ENCODE measurements around the gene USH2A.

GRCh38 chr1:215857317-215857716 is 565.9 kb downstream of the USH2A start:
- TF ChIP-seq CTCF (IDR thresholded peaks at IDR 0.05) (no peak), POLR2A (IDR thresholded peaks at IDR 0.05) (no peak)

All from breast epithelium (tissue), 3 donors.